Neural crest cell (in vitro differentiated cells): ENCODE results near the gene GPR158. TPM values are rescaled to one million over a fixed set of nuclear protein-coding genes. Genes with fewer than 3 reads are reported as not detected.
A peak's percentile ranks its signal among the peaks of the same experiment; 100 is the strongest.

ENCODE experiments used
- DNase-seq: peaks from one replicate; pipeline ENCODE4 v3.0.0; 2021; ENCODE audit warnings: low read depth, mixed read lengths, low spot score
- H3K27ac Mint-ChIP-seq: one replicate; pipeline ENCODE4 v1.8.0; 2021; ENCODE audit warnings: mild to moderate bottlenecking, mixed read lengths; ENCODE audit not compliant: unreplicated experiment
- H3K27me3 Mint-ChIP-seq: 2 replicates; pipeline ENCODE4 v1.8.0; 2021; ENCODE audit warnings: low read depth, mild to moderate bottlenecking, mixed read lengths
- H3K36me3 Mint-ChIP-seq: 2 replicates; pipeline ENCODE4 v1.8.0; 2021; ENCODE audit warnings: low read depth, mild to moderate bottlenecking, mixed read lengths
- H3K4me1 Mint-ChIP-seq: 2 replicates; pipeline ENCODE4 v1.8.0; 2021; ENCODE audit warnings: mixed read lengths
- H3K4me3 Mint-ChIP-seq: one replicate; pipeline ENCODE4 v1.8.0; 2021; ENCODE audit warnings: mild to moderate bottlenecking, mixed read lengths
- H3K9me3 Mint-ChIP-seq: 2 replicates; pipeline ENCODE4 v1.8.0; 2021; ENCODE audit warnings: mixed read lengths
- long read RNA-seq: library from polyadenylated mRNA; unstranded; transcript quantifications from one replicate; pipeline ENCODE4 v2.0.0, GENCODE V29; 2020
- total RNA-seq: library from RNA; stranded (reverse); gene quantifications from 2 replicates; pipeline ENCODE4 v1.2.1, GENCODE V29; 2021
- TF ChIP-seq, protein P1 (sequence below): fragments of 200-600 bp; sonication (generic); conservative IDR thresholded peaks from 2 replicates; pipeline ENCODE4 v1.5.0; 2021; ENCODE audit warnings: antibody characterized with exemption, mild to moderate bottlenecking

GPR158 gene, protein sequence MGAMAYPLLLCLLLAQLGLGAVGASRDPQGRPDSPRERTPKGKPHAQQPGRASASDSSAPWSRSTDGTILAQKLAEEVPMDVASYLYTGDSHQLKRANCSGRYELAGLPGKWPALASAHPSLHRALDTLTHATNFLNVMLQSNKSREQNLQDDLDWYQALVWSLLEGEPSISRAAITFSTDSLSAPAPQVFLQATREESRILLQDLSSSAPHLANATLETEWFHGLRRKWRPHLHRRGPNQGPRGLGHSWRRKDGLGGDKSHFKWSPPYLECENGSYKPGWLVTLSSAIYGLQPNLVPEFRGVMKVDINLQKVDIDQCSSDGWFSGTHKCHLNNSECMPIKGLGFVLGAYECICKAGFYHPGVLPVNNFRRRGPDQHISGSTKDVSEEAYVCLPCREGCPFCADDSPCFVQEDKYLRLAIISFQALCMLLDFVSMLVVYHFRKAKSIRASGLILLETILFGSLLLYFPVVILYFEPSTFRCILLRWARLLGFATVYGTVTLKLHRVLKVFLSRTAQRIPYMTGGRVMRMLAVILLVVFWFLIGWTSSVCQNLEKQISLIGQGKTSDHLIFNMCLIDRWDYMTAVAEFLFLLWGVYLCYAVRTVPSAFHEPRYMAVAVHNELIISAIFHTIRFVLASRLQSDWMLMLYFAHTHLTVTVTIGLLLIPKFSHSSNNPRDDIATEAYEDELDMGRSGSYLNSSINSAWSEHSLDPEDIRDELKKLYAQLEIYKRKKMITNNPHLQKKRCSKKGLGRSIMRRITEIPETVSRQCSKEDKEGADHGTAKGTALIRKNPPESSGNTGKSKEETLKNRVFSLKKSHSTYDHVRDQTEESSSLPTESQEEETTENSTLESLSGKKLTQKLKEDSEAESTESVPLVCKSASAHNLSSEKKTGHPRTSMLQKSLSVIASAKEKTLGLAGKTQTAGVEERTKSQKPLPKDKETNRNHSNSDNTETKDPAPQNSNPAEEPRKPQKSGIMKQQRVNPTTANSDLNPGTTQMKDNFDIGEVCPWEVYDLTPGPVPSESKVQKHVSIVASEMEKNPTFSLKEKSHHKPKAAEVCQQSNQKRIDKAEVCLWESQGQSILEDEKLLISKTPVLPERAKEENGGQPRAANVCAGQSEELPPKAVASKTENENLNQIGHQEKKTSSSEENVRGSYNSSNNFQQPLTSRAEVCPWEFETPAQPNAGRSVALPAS (N-terminal part only)
- 0.20 and 0.26 TPM in 2 replicates for total RNA-seq
- long read RNA-seq: 0 reads

GRCh38 chr10:25174461-25175230, at the start of gene GPR158:
TSS of gene GPR158 (plus strand) at chr10:25175001. CDS start at chr10:25175421, 420 bp downstream.
- Mint-ChIP-seq H3K36me3 (no peaks in the 10 kb centered on the region), H3K4me3 (peak within 1 kb of the TSS; percentile 92), H3K27ac (no peak within 1 kb of the TSS), H3K27me3 (peaks cover 85% of the 10 kb centered on the region), H3K4me1 (peaks cover 11% of the 10 kb centered on the region), H3K9me3 (no peaks in the 10 kb centered on the region)
- DNase-seq: peak; percentile 87
- TF ChIP-seq, protein P1, sequence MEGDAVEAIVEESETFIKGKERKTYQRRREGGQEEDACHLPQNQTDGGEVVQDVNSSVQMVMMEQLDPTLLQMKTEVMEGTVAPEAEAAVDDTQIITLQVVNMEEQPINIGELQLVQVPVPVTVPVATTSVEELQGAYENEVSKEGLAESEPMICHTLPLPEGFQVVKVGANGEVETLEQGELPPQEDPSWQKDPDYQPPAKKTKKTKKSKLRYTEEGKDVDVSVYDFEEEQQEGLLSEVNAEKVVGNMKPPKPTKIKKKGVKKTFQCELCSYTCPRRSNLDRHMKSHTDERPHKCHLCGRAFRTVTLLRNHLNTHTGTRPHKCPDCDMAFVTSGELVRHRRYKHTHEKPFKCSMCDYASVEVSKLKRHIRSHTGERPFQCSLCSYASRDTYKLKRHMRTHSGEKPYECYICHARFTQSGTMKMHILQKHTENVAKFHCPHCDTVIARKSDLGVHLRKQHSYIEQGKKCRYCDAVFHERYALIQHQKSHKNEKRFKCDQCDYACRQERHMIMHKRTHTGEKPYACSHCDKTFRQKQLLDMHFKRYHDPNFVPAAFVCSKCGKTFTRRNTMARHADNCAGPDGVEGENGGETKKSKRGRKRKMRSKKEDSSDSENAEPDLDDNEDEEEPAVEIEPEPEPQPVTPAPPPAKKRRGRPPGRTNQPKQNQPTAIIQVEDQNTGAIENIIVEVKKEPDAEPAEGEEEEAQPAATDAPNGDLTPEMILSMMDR: no peak

DNA sequence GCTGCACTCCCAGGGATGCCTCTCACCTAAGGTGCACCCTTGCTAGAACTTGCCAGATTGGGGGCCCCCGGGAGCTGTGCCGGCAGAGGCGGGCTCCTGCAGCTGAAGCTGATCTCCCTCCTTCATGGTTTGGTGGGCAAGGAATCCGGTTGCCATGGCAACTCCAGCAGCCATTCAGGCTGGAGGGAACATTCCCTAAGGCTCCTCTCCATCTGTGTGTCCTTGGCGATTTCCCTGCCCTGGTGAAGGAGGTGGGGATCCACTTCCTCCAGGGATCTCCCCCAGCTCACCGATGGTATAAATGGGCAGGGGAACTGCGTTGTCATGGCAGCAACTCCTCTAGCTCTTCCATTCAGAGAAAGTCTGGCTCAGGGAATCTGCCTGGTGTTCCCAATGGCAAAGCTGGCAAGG, 49.6 kb upstream of the GPR158 start:
- TF ChIP-seq, protein P1: no peak
- Mint-ChIP-seq H3K4me3 (no peak overlapping the region), H3K27ac (no peak overlapping the region), H3K27me3 (no peaks in the 10 kb centered on the region), H3K4me1 (peaks cover 12% of the 10 kb centered on the region), H3K9me3 (peaks cover 5% of the 10 kb centered on the region), H3K36me3 (peaks cover 3% of the 10 kb centered on the region)
- DNase-seq: peak; percentile 50

GRCh38 chr10:25129592-25129991, 45.2 kb upstream of the GPR158 start:
- H3K4me3 Mint-ChIP-seq: no peak overlapping the region
- H3K9me3 Mint-ChIP-seq: peaks cover 8% of the 10 kb centered on the region

GRCh38 chr10:25130906-25131305, 43.9 kb upstream of the GPR158 start:
- peaks cover 8% of the 10 kb centered on the region for H3K9me3 Mint-ChIP-seq
- no peaks in the 10 kb centered on the region for H3K27me3 Mint-ChIP-seq

More at GRCh38 chr10:25129592-25129991, 45.2 kb upstream of the GPR158 start:
- no peak for DNase-seq
- Mint-ChIP-seq H3K27me3 (no peaks in the 10 kb centered on the region), H3K27ac (no peak overlapping the region), H3K4me1 (peaks cover 13% of the 10 kb centered on the region), H3K36me3 (no peaks in the 10 kb centered on the region)
- TF ChIP-seq, protein P1: no peak

More at GRCh38 chr10:25130906-25131305, 43.9 kb upstream of the GPR158 start:
- TF ChIP-seq, protein P1: no peak
- Mint-ChIP-seq H3K36me3 (no peaks in the 10 kb centered on the region), H3K4me3 (no peak overlapping the region), H3K4me1 (peaks cover 4% of the 10 kb centered on the region), H3K27ac (no peak overlapping the region)
- DNase-seq: no peak
